Measurements from ENCODE around the gene PDCD1LG2.

The PDCD1LG2 gene

DNA sequence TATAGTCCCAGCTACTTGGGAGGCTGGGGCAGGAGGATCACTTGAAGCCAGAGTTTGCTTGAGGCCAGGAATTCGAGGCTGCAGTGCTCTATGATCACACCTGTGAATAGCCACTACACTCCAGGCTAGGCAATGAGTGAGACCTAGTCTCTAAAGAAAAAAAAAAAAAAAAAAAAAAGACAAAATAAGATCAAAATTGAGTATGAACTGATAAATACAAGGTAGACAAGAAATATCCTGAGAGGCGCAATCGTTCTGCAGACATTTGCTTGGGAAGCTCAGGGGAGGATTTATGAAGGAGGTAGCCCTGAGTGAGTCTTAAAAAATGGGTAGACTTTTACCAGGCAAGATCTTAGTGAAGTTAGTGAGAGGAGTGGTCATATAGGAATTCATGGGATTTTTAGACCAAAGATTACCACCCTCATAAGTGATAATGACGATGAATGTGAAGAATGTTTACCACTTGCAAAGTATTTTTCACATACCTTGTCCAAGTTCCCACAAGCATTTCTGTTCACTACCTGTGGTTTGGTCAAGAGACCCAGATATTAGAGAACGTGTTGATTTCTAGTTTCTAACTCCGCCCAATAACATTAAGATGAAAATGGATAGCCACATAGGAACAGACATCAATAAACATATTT, 4.4 kb downstream of the PDCD1LG2 start:
- peak overlapping the region in 2 of 11 experiments; percentile 90 to 92; a peak in 4 of 22 replicates for H3K4me2 ChIP-seq
- H3K27me3 ChIP-seq, result no peaks in the 10 kb centered on the region

DNA sequence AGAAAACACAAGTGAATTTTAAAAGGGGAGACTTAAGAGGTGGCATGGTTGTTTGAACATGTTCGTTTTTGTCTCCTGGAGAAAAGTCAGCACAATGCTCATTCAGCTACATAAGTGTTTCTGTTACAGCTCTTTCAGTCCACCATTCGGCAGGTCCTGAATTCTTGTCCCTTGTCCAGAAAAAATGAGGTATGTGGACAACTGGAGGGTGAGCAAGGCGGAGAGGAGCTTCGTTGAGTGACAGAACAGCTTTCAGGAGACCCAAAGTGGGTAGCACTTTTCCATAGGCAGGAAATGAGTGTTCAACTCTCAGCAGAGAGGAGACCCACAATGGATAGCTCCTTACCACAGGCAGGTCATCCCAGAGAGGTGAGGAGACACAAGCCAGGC, 4.9 kb downstream of the PDCD1LG2 start:
- H3K4me1 ChIP-seq, result peaks cover 24 to 85% (median 31%) of the 10 kb centered on the region in 10 experiments
- H3K27me3 ChIP-seq, result no peaks in the 10 kb centered on the region
- no peaks in the 10 kb centered on the region for H3K36me3 ChIP-seq
- peak overlapping the region in 2 of 11 experiments; percentile 90 to 92; a peak in 2 of 22 replicates for H3K4me2 ChIP-seq
- H4K20me1 ChIP-seq, result no peaks in the 10 kb centered on the region; a peak in 1 of 22 replicates
- no peak overlapping the region for H3K9ac ChIP-seq
- H3K4me3 ChIP-seq, result no peak overlapping the region
- peaks cover 0 to 14% (median 10%) of the 10 kb centered on the region in 11 experiments; a peak in 10 of 22 replicates for H3K9me3 ChIP-seq (replicated peaks in 1 of 11)
- no peak overlapping the region for H3K27ac ChIP-seq
- no peak for TF ChIP-seq Cebpa-rat (IDR thresholded peaks at IDR 0.05)

More for the DNA sequence above, 4.4 kb downstream of the PDCD1LG2 start:
- no peak overlapping the region for H3K9ac ChIP-seq
- H4K20me1 ChIP-seq, result no peaks in the 10 kb centered on the region; a peak in 1 of 22 replicates
- peak overlapping the region in 2 of 11 experiments; percentile 29 to 49; a peak in 2 of 22 replicates for H3K27ac ChIP-seq
- TF ChIP-seq Cebpa-rat (IDR thresholded peaks at IDR 0.05), result no peak
- H3K4me3 ChIP-seq, result no peak overlapping the region
- peaks cover 0 to 10% (median 5%) of the 10 kb centered on the region in 11 experiments; a peak in 5 of 22 replicates for H3K9me3 ChIP-seq (replicated peaks in 1 of 11)
- H3K4me1 ChIP-seq, result peaks cover 22 to 84% (median 33%) of the 10 kb centered on the region in 10 experiments
- H3K36me3 ChIP-seq, result no peaks in the 10 kb centered on the region

GRCh38 chr9:5516453-5517220, 6.3 kb downstream of the PDCD1LG2 start:
- H3K9me3 ChIP-seq (replicated peaks in 1 of 11), result peaks cover 0 to 23% (median 15%) of the 10 kb centered on the region in 11 experiments; a peak in 12 of 22 replicates

GRCh38 chr9:5518171-5518936, 8.0 kb downstream of the PDCD1LG2 start:
- Histone ChIP-seq H3K9ac (no peak overlapping the region; a peak in 1 of 22 replicates), H4K20me1 (no peaks in the 10 kb centered on the region; a peak in 1 of 22 replicates), H3K36me3 (peaks cover 0 to 3% (median 0%) of the 10 kb centered on the region in 11 experiments; a peak in 2 of 22 replicates), H3K4me3 (no peak overlapping the region), H3K4me2 (peak overlapping the region; percentile 52 to 89 (median 78)), H3K27me3 (no peaks in the 10 kb centered on the region; a peak in 1 of 22 replicates), H3K9me3 (replicated peaks in 1 of 11) (peaks cover 3 to 27% (median 19%) of the 10 kb centered on the region in 11 experiments; a peak in 15 of 22 replicates), H3K27ac (peak overlapping the region in 9 of 11 experiments; percentile 21 to 64 (median 40); a peak in 15 of 22 replicates), H3K4me1 (peaks cover 24 to 73% (median 35%) of the 10 kb centered on the region in 10 experiments)
- TF ChIP-seq Cebpa-rat (IDR thresholded peaks at IDR 0.05), result no peak

More at GRCh38 chr9:5516453-5517220, 6.3 kb downstream of the PDCD1LG2 start:
- Histone ChIP-seq H3K36me3 (no peaks in the 10 kb centered on the region), H3K27ac (no peak overlapping the region), H3K4me2 (no peak overlapping the region; a peak in 1 of 22 replicates), H3K4me3 (no peak overlapping the region), H4K20me1 (no peaks in the 10 kb centered on the region; a peak in 1 of 22 replicates), H3K4me1 (peaks cover 24 to 85% (median 34%) of the 10 kb centered on the region in 10 experiments), H3K9ac (no peak overlapping the region), H3K27me3 (no peaks in the 10 kb centered on the region)
- no peak for TF ChIP-seq Cebpa-rat (IDR thresholded peaks at IDR 0.05)

GRCh38 chr9:5518937-5519319, 8.6 kb downstream of the PDCD1LG2 start:
- no peaks in the 10 kb centered on the region; a peak in 1 of 22 replicates for H4K20me1 ChIP-seq
- peak overlapping the region in 3 of 10 experiments; percentile 3 to 35 (median 12); a peak in 1 of 20 replicates for H3K4me3 ChIP-seq
- H3K4me2 ChIP-seq, result peak overlapping the region; percentile 52 to 89 (median 78)
- peaks cover 0 to 7% (median 0%) of the 10 kb centered on the region in 11 experiments; a peak in 2 of 22 replicates for H3K36me3 ChIP-seq
- H3K4me1 ChIP-seq, result peaks cover 24 to 67% (median 35%) of the 10 kb centered on the region in 10 experiments
- H3K27ac ChIP-seq, result peak overlapping the region in 9 of 11 experiments; percentile 21 to 64 (median 40); a peak in 15 of 22 replicates
- H3K9ac ChIP-seq, result peak overlapping the region in 1 of 11 experiments; percentile 26; a peak in 1 of 22 replicates
- H3K9me3 ChIP-seq (replicated peaks in 1 of 11), result peaks cover 6 to 30% (median 19%) of the 10 kb centered on the region in 11 experiments; a peak in 15 of 22 replicates
- no peak for TF ChIP-seq Cebpa-rat (IDR thresholded peaks at IDR 0.05)
- no peaks in the 10 kb centered on the region; a peak in 1 of 22 replicates for H3K27me3 ChIP-seq

- H3K36me3 ChIP-seq, result peaks cover 0 to 7% (median 0%) of the 10 kb centered on the region in 11 experiments; a peak in 2 of 22 replicates
- no peak for TF ChIP-seq Cebpa-rat (IDR thresholded peaks at IDR 0.05)
- H3K4me1 ChIP-seq, result peaks cover 9 to 28% (median 19%) of the 10 kb centered on the region in 10 experiments
- peaks cover 6 to 26% (median 15%) of the 10 kb centered on the region in 11 experiments; a peak in 14 of 22 replicates for H3K9me3 ChIP-seq (replicated peaks in 1 of 11)
- H3K27me3 ChIP-seq, result no peaks in the 10 kb centered on the region; a peak in 1 of 22 replicates
- H4K20me1 ChIP-seq, result no peaks in the 10 kb centered on the region
- no peak overlapping the region for H3K4me3 ChIP-seq
- no peak overlapping the region for H3K4me2 ChIP-seq
- no peak overlapping the region for H3K9ac ChIP-seq
- H3K27ac ChIP-seq, result no peak overlapping the region
These were observed 13.8 kb downstream of the PDCD1LG2 start for GRCh38 chr9:5524090-5524489.

DNA sequence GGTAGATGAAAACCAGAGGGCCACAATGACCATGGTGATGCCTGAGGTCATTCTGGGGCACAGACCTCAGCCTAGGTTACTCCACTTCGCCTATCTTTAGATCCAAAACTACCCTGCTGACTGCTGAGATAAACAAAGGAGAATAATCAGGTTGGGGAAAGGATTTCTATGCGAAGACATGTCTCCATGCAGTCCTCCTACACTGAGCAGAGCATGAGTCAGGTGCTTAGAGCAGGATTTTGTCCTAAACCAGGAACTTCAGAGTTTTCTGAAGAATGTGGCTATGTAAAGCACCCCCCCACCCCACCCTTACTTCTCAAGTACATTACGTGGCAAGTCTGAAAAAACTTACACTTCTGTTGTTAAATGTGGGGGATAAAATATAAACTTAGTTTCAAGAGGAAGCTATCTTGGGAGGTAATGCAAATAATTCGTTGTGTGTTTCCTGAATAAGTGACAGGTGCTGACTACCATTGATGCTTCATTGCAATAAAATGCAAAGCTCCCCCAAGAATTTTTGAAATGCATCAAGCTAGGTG, 19.4 kb downstream of the PDCD1LG2 start:
- no peak overlapping the region for H3K27ac ChIP-seq
- TF ChIP-seq Cebpa-rat (IDR thresholded peaks at IDR 0.05), result no peak

More for the DNA sequence above, 19.4 kb downstream of the PDCD1LG2 start:
- no peak overlapping the region for H3K4me3 ChIP-seq
- H3K36me3 ChIP-seq, result no peaks in the 10 kb centered on the region; a peak in 2 of 22 replicates
- H3K27me3 ChIP-seq, result no peaks in the 10 kb centered on the region
- no peaks in the 10 kb centered on the region for H3K9me3 ChIP-seq (replicated peaks in 1 of 11)
- H3K4me1 ChIP-seq, result peaks cover 0 to 31% (median 7%) of the 10 kb centered on the region in 10 experiments; a peak in 15 of 20 replicates
- no peaks in the 10 kb centered on the region for H4K20me1 ChIP-seq
- no peak overlapping the region for H3K9ac ChIP-seq
- peak overlapping the region in 7 of 11 experiments; percentile 8 to 79 (median 38); a peak in 8 of 22 replicates for H3K4me2 ChIP-seq
